ENCODE data around the gene ADAP1. TPM values are rescaled to one million over a fixed set of nuclear protein-coding genes. Genes with fewer than 3 reads are reported as not detected.

ADAP1 gene
- total RNA-seq, 2 experiments from 2014 or later: 34.6 to 40.9 TPM

DNA sequence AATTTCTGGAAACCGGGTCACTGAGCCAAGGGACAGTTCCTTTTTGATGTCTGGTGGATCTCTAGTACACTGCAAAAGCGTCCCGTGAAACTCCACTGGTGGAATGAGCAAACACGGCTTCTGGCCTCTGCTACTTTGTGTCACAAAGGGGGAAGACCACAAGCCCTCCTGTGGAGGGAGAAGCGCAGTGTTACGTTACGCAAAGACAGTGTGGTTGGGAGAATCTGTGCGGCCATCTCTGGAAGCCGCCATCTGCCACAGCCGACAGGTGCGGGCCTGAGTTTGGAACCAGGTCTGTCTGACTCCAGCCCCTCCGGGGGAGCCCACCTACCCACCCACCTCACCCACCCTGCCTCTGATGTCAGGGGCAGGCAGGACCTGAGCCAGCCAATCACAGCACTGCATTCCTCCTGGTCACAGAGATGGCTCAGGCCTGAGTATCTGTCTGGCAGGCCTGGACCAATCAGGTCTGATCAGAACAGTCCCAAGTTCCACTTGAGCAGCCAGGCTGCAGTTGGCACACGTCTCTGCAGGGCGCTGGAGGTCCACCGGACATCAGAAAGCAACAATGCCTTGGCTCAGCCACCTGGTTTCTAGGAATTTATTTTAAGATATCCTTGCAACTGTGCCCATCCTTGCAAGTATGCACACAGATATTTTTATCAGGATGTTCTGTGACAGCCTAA is 25.5 kb upstream of the ADAP1 start:
- POLR2A ChIA-PET: no interaction called here
- CTCF ChIA-PET: interaction anchor here (7.5 kb wide), 1 partner anchor 13 kb away, joined by 67 read pairs; no protein-coding TSS in a partner anchor
- Mint-ChIP-seq H3K4me3 (no peak overlapping the region), H3K4me1 (ENCODE audit: low read depth) (no peaks in the 10 kb centered on the region), H3K27ac (no peak overlapping the region), H3K27me3 (no peaks in the 10 kb centered on the region), H3K9me3 (no peaks in the 10 kb centered on the region), H3K36me3 (ENCODE audit: low read depth) (no peaks in the 10 kb centered on the region)
- TF ChIP-seq CTCF (IDR thresholded peaks at IDR 0.05): no peak
- no peak for DNase-seq
- no peak for ATAC-seq
- intact Hi-C loops (cut with micrococcal nuclease): no loop called here

DNA sequence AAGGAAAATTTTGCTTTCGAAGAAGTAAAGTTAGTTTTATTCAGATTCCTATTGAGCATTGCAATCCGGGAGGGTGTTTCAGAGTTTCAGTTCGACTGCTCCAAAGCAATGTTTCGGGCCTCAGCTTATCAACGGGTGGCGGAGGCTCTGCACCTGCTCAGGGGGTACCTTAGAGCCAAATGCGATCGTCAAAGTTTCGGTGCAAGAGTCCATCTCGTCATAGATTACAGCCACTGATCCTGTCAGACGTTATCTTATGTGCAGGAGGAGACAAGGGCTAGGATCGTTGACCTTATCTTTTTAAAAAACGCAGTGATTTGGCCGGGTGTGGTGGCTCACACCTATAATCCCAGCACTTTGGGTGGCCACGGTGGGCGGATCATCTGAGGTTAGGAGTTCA is 24.7 kb upstream of the ADAP1 start:
- Mint-ChIP-seq H3K4me3 (no peak overlapping the region), H3K27me3 (no peaks in the 10 kb centered on the region), H3K36me3 (ENCODE audit: low read depth) (peaks cover 3% of the 10 kb centered on the region), H3K9me3 (no peaks in the 10 kb centered on the region), H3K4me1 (ENCODE audit: low read depth) (peaks cover 3% of the 10 kb centered on the region), H3K27ac (no peak overlapping the region)
- ATAC-seq (no peak), DNase-seq (no peak)
- ChIA-PET CTCF (interaction anchor here (1.1 to 7.5 kb wide), 3 partner anchors 14 to 107 kb away, joined by 4 to 67 read pairs (median 5); partner anchors contain the start of gene GPR146), POLR2A (no interaction called here)
- no peak for TF ChIP-seq CTCF (IDR thresholded peaks at IDR 0.05)
- intact Hi-C loops (cut with micrococcal nuclease): no loop called here

DNA sequence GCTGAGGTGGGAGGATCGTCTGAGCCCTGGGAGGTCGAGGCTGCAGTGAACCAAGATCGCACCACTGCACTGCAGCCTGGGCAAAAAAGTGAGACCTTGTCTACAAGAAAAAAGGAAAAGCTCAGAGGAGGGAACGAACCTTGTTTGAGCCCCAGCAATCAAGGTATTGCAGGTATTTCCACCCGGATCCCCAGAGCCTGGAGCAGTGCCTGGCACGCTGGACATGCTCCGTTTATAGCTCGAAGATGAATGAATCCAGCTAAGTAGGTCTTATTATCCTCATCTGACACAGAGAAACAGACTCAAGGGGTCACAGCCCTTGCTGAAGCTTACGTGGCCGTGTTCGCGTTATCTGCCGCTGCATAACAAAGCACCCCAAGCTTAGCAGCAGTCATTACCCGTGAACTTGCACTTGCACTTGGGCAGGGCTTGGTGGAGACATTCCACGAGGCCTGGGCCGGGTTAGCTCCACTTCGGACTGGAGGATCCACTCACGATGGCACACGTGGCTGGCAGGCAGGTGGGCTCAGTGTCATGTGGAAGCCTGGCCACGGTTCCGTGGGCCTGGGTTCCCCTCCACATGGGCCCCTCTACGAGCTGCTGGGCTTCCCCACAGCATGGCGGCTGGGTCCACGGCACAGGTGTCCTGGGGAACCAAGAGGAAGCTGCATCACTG is 24.1 kb upstream of the ADAP1 start:
- ATAC-seq: no peak
- intact Hi-C loops (cut with micrococcal nuclease): no loop called here
- peaks cover 3% of the 10 kb centered on the region for H3K36me3 Mint-ChIP-seq (ENCODE audit: low read depth)
- no peaks in the 10 kb centered on the region for H3K9me3 Mint-ChIP-seq
- no peak overlapping the region for H3K27ac Mint-ChIP-seq
- no peak for DNase-seq
- H3K4me3 Mint-ChIP-seq: no peak overlapping the region
- CTCF ChIA-PET: interaction anchor here (1.0 to 7.5 kb wide), 5 partner anchors 15 to 198 kb away, joined by 3 to 67 read pairs (median 4); partner anchors contain the start of gene GPR146
- POLR2A ChIA-PET: interaction anchor here (0.9 kb wide), 1 partner anchor 16 kb away, joined by 3 read pairs; no protein-coding TSS in a partner anchor
- H3K4me1 Mint-ChIP-seq (ENCODE audit: low read depth): peaks cover 3% of the 10 kb centered on the region
- no peaks in the 10 kb centered on the region for H3K27me3 Mint-ChIP-seq
- no peak for TF ChIP-seq CTCF (IDR thresholded peaks at IDR 0.05)

DNA sequence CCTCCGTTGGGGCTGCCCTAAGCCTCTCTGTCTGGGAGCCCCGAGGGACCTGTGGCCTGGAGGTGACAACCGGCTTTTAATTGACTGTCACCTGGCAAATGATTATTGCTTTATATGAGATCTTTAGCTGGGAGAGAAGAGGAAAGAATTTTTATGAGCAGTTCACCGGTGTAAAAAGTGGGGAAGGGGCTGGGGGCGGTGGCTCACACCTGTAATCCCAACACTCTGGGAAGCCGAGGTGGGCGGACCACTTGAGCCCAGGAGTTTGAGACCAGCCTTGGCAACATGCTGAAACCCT is 23.5 kb upstream of the ADAP1 start:
- TF ChIP-seq CTCF (IDR thresholded peaks at IDR 0.05): no peak
- Mint-ChIP-seq H3K36me3 (ENCODE audit: low read depth) (peaks cover 8% of the 10 kb centered on the region), H3K4me1 (ENCODE audit: low read depth) (peaks cover 7% of the 10 kb centered on the region), H3K4me3 (no peak overlapping the region), H3K9me3 (no peaks in the 10 kb centered on the region), H3K27me3 (no peaks in the 10 kb centered on the region), H3K27ac (no peak overlapping the region)
- ATAC-seq (no peak), DNase-seq (no peak)
- intact Hi-C loops (cut with micrococcal nuclease): no loop called here
- ChIA-PET POLR2A (interaction anchor here (0.9 kb wide), 1 partner anchor 15 kb away, joined by 3 read pairs; no protein-coding TSS in a partner anchor), CTCF (interaction anchor here (1.0 to 7.5 kb wide), 5 partner anchors 16 to 199 kb away, joined by 3 to 67 read pairs (median 4); partner anchors contain the start of gene GPR146)

All from activated CD8-positive, alpha-beta T cell treated with anti-CD3 and anti-CD28 coated beads for 36 hours (primary cell).